ENCODE results near the gene RASA3.

The RASA3 gene

GRCh38 chr13:114048443-114048842 is 84.0 kb downstream of the RASA3 start:
- DNase-seq (ENCODE audit: insufficient read length, low spot score) (no peak), FAIRE-seq (no peak)
- TF ChIP-seq CTCF (IDR thresholded peaks at IDR 0.05; ENCODE audit: insufficient read depth, missing control alignments): no peak

GRCh38 chr13:114047358-114047881 is 85.0 kb downstream of the RASA3 start:
- no peak for FAIRE-seq
- no peak for DNase-seq (ENCODE audit: insufficient read length, low spot score)
- TF ChIP-seq CTCF (IDR thresholded peaks at IDR 0.05; ENCODE audit: insufficient read depth, missing control alignments): no peak

GRCh38 chr13:114046431-114046975 is 85.9 kb downstream of the RASA3 start:
- TF ChIP-seq CTCF (IDR thresholded peaks at IDR 0.05; ENCODE audit: insufficient read depth, missing control alignments): no peak
- FAIRE-seq (no peak), DNase-seq (ENCODE audit: insufficient read length, low spot score) (no peak)

GRCh38 chr13:114045113-114045735 is 87.2 kb downstream of the RASA3 start:
- no peak for FAIRE-seq
- no peak for DNase-seq (ENCODE audit: insufficient read length, low spot score)
- no peak for TF ChIP-seq CTCF (IDR thresholded peaks at IDR 0.05; ENCODE audit: insufficient read depth, missing control alignments)

- no peak for DNase-seq (ENCODE audit: insufficient read length, low spot score)
- no peak for FAIRE-seq
- TF ChIP-seq CTCF (IDR thresholded peaks at IDR 0.05; ENCODE audit: insufficient read depth, missing control alignments): no peak
These were observed 87.9 kb downstream of the RASA3 start for GRCh38 chr13:114044486-114044885.

GRCh38 chr13:114043421-114044053 is 88.9 kb downstream of the RASA3 start:
- FAIRE-seq (no peak), DNase-seq (ENCODE audit: insufficient read length, low spot score) (no peak)
- peak; percentile 32 for TF ChIP-seq CTCF (IDR thresholded peaks at IDR 0.05; ENCODE audit: insufficient read depth, missing control alignments)
